Inflammatory macrophage treated with lipopolysaccharide for 1 hour (primary cell): ENCODE data around the gene RNF34.

Source experiments
- DNase-seq, 2 donors: peaks; one replicate each; pipeline ENCODE4 v3.0.0-alpha.2; 2020 to 2022

The RNF34 gene

DNA sequence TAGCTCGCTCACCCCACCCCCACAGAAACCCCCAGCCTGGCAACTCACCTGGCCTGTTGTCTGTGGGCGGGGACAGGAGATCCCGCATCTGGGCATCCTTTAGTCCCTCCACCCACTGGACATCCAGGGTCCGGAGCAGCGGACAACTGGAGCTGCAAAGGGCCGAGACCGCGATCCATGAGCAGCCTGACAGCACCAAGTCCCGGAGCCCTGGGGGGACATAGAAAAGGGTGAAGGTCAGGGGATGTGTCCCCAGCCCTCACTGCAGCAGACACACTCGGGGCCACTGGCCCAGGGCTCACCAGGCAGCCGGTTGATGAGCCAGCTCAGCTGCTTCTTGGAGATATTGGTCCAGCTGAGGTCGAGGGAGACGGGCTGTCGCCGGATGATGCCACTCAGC is 40.9 kb downstream of the RNF34 start:
- DNase-seq, result no peak

DNA sequence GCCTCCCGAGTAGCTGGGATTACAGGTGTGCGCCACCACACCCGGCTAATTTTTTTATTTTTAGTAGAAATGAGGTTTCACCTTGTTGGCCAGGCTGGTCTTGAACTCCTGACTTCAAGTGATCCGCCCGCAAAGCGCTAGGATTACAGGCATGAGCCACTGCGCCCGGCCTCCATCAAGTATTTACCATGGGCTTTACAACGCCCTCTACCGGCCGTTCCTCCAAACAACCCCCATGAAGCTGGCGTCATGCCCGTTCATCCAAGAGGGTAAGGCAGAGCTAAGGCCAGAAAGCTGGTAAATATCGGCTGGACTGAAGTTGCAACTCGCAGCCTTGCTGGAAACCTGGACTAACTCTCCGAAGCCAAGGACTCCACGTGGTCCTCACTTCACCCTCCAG is 41.6 kb downstream of the RNF34 start:
- DNase-seq, result no peak

DNA sequence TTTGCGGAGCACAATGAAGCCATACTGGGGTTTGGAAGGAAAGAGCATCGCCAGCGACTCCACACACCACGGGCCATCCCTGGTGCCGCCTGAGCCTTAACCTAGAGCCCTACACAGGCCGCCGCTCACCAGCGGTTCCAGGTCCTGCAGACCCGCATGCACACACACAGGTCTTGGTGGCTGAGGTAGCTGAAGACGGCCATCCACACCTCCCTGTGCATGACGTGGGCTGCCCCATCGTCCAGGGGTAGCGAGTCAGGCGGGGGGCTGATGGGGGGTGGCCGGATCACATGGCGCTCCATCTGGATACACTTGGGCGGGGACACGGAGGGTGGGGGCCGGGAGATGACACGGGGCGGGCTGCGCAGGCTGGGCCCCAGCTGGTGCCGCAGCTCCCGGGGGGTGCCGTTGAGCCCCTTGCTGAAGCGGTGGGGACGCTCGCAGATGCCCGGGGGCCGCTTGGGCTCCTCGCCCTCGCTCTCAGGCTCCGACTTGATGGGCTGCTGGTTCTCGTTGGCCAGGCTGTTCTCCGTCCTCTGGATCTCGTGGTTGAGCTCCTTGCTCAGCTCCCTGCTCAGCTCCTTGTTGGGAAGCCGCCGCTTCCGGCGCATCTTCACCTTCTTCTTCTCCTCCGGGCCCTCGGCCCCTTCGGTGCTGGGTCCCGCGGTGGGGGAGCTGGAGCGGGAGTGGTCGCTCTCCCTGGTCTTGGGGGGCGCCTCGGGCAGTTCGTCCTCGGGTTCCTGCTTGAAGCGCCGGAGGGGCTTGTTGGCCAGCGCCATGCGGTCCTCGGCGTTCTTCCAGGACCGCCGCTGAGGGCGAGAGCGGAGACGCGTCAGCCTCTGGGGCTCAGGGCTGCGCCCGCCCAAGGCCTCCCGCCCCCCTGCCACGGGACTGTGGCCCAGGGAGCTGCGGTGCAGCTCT is 42.4 kb downstream of the RNF34 start:
- DNase-seq, result no peak

DNA sequence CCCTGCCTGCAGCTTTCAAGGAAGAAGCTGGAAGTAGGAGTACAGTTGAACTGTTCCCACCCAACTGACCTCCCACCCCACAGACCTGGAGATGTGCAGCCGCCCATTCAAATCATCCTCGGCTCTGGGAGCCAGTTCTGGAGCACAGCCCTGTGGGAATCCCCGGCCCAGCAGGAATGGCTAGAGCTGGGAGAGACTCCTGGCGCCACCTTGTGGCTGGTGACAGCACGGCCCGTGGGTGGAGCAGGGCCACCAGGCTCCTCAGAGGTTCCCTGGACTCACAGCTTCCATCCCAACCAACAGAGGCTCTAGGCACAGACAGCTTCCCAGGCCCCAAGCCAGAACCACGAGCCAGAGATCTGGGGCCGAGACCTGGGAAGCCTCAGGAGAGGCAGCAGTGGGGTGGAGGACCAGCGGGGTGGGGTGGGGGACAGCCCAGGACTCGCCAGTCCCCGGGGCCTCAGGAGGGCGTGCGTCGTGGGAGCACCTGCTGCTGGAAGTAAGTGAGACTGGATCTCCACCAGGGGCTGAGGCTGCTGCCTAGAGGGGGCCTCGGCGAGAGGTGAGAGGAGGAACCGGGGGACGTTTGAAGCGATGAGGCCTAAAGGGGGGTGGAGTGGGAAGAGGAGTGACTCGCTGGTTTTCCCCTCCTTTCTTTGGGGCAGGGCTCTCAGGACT is 43.4 kb downstream of the RNF34 start:
- peak; percentile 73 to 92 for DNase-seq

DNA sequence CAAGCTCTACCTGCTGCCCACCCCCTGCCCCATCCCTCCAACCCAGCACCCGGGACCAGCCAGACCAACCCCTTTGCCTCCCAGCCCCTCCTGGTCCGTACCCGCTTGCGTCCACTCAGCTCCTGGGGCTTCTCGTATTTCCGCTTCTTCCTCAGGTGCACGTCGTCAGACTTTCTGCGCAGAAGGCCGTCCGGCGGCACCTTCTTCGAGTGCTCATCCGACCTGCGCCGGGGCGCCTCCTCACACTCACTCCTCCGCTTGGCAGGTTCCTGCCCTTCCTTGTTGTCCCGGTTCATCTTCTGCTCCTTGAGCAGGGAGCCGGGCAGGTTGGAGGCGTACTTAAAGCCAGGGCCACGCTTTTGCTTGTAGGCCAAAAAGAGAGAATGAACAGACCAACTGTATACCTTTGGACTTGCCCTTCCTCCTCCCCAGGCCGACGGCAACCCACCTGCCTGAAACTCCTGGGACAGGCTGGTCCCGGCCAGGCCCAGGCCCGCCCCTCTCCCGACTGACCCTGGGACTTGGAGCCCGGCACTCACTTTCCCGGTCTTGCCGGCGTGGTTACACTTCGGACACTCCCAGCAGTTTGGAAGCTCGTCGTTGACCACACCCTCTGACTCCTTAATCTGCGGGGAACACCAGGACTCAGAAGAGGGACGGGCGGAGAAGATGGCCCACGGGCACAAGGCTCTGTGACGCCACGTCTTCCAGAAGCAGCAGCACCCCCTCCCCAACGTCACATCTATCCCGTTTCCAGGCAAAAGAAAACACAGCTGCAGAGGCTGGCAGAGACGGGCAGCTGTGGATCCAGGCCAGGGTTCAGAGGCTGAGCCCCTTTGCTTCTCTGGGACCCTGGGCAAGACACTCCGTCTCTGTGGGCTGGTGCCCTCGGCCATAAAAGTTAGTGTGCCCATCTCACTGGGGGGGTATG is 44.3 kb downstream of the RNF34 start:
- DNase-seq, result no peak

DNA sequence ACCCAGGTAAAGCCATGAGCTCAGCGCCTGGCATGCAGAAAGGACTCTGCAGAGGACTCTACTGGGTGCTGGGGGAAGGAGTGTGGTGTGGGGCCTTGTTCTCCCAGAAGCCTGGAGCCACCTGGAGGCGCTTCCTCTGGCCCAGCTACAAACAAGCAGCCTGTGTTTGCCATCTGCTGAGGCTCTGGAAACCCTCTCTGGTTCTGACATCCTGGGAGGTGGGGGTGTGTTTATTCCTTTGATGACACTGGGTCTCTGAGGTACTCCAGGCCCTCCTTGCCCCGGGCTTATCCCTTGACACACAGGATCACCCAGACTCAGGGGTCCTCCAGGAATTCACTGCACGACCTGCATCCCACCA is 44.9 kb downstream of the RNF34 start:
- no peak for DNase-seq

DNA sequence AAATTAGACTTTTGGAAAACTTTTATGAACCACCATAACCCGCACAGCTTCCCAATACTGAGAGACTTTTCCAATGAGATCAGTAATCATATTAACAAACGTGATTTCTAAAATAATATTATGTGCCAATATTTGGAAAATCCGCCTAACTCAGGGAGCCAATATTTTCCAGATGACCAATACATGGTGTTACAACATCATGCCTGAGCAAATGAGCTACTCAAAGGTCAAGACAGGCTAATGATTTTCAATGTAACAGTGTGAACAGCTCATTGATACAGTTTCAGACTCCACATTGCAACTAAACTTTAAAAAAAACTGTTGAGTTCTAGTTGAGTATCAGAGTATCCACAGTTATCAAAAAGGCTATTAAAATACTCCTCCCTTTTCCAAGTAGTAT is 46.8 kb downstream of the RNF34 start:
- DNase-seq, result peak; percentile 33 to 35

DNA sequence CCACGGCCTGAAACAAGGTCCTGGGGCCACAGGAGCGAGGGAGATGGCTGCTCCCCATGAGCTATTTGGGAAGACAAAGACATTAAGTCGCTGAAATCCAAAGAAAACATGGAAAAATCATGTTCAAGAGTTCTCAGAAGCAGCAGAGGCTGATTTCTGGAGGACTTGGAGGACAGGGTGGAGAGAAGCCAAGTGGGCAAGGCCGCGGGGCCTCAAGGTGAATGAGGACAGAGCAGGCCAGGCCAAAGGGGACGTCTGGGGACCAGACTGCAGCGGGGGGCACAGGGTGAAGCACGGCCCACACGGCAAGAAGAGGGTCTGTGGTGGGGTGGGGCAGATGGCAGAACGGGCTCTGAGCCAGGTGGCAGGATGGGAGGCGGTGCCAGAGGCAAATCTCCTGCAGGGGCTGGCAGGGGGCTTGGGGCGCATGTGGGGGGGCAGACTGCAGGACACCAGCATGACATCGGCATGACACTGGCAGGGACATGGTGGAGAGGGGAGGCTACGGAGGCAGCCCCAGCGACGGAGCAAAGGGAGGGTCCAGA is 48.9 kb downstream of the RNF34 start:
- no peak for DNase-seq

DNA sequence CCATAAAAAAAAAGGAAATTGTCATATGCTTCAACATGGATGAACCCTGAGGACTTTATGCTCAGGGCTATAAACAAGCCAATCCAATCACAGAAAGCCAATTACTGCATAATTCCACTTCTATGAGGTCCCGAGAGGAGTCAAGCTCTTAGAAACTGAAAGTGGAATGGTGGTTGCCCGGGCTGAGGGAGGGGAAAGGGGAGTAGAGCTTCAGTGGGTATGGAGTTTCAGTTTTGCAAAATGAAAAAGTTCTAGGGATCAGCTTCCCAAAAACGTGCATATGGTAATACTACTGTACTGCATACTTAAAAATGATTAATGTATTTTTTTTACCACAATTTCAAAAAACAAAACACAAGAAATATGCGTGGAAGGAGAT is 52.0 kb downstream of the RNF34 start:
- DNase-seq, result peak; percentile 69 to 70

DNA sequence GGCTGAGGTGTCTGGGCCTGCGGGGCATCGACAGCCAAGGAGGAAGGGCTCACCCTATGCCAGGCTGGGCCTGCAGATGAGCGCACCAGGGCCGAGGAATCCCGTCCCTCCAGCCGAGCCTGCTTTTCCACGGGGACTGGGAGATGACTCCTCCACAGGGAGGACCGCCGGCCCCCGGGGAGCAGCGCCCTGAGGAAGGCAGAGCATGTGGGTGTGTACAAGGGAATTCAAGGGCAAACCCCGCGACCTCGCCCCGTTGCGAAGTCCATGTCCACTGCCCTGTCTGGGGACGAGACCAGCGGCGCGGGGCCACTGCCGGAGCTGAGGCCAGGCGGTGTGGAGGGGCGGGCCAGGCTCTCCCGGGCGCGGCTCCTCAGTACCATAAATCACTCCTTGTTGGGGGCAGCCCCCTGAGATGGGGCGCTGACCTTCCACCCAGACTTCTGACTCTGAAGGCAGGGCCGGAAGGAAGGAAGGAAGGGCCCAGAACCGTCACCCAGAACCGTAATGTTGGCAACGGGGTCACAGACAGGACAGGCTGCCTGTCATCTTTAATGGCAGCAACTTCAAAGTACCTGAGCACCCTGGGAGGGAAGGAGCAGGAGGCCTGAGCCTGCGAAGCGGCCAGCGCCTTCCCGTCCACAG is 52.5 kb downstream of the RNF34 start:
- peak in 1 of 2 donors; percentile 58 for DNase-seq

DNA sequence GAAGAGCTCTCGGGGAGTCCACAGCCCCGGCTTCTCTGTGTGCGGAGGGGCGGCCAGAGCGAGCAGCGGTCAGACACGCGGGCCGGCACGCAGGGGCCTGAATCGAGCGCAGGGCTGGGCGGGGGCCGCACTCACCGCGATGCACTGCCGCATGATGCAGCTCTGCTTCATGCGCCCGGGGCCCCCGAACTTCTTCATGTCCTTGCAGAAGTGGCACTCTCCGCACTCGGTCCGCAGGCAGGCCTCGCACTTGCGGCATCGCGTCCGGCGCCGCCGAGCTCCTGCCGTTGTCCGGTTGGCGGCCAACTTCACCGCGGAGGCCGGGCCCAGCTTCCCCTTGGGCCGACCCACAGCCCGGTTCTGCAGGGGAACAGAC is 53.1 kb downstream of the RNF34 start:
- no peak for DNase-seq

DNA sequence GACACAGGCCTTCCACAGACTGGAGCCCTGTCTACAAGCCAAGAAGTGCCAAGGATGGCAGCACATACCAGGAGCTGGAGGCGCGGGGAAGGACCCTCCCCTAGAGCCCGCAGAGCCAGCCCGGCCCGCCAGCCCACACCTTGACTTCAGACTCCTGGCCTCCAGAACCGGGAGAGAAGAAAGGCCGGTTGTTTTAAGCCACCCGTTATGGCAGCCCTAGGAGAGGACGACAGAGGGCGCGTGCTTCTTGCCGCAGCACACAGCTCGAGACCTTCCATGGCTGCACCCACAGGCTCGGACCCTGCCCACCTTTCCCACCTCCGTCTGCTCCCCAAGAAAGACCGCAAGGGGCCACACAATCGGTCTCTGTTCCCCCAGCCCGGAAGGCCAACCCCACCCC is 53.7 kb downstream of the RNF34 start:
- DNase-seq, result no peak

DNA sequence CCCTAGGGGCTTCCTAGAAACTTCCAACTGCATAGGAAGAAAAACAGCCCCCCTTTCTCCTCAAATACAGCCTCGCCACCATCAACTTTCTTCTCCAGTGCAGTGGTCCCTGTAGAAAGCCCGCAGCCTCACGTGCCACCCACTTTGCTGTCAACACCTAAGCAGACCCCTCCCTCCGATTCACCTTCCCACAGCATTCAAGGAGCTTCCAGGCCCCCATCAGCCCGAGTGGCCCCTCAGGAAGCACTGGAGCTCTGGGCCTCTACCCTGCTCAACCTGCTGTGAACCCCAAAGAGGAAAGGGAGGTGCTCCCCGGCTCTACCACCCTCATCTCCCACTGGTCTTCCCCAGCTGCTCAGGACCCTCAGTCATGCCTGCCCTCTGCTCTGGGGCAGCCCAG is 55.0 kb downstream of the RNF34 start:
- DNase-seq, result no peak

DNA sequence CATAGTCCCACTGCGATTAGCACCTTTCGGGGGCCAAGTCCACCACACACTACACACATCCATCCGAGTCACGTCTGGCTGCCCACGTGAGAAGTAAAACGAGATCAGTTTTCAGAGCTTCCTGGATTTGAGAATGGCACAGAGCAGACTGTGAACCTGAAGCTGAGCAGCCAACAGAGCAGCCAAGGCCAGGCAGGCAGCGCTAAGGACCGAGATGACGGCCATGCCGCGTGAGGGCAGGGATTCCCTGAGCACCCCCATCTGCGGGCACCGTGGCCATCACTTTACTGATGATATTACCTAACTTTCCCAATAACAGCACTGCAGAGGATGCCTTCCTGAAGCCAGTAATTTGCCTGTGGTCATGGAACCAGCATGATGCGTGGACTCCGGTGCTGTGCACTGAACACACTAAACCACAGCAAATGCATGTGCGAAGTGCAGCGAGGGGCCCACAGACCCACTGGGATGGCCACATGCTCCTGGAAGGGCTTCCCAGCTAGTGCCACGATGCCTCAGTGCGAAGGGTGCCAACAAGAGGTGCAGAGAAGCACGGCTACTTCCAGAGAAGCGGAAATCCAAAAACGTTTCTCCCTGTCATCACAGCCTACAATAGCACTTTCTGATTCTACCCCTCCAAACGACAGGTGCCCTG is 56.0 kb downstream of the RNF34 start:
- DNase-seq, result no peak

DNA sequence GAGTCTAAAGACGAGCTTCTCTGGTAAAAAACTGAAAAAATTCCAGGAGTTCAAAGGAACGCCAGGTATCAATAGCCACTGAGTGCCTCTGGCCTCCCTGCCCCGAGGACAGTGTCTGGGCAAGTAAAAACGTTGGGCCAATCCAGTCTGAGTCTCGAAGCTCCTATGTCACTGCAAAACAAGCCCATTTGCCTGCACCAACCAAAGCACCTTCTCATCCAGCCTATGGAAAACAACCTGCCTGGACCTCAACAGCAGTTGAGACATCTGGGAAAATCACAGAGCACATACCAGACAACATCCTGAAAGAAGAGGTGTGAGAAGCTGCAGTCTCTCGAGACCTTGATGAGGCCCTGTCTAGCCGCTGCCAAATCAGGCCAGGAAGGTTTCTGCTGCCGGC is 56.6 kb downstream of the RNF34 start:
- DNase-seq, result no peak

DNA sequence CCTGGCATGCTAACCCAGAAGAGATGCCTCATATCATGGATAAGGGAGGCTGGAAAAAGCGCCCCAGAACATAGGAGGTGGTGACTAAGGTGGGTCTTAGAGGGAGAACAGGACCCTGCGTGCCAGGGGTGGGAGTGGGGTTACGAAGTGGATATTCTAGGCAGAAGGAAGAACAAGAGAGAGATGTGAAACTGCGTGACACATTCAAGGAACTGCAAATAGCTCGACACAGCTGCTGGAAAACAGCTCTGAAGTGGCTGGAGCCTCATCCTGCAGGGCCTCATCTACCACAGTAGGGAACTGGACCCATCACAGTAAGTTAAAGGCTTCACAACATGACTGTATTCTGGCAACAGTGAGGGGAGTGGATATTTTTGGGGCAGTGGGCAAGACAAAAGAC is 61.1 kb downstream of the RNF34 start:
- peak in 1 of 2 donors; percentile 46 for DNase-seq

DNA sequence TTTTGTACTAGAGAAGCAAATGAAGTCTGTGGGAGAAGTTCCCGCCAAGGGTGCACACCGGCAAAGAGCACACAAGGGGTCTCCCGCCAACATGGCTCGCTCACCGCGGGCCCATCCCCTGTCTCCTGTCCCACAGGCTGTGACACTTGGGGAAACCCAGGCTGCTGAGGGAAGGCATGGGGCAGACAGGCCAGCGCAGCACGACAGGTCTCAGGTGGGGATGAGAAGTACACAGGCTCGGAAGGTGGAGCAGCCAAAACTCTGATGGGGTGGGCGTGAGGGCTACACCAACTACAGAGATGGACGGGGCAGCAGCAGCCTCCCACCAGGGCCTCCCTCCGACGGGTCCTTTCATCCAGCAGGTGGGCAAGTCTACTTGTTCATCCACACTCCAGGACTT is 64.4 kb downstream of the RNF34 start:
- DNase-seq, result no peak

DNA sequence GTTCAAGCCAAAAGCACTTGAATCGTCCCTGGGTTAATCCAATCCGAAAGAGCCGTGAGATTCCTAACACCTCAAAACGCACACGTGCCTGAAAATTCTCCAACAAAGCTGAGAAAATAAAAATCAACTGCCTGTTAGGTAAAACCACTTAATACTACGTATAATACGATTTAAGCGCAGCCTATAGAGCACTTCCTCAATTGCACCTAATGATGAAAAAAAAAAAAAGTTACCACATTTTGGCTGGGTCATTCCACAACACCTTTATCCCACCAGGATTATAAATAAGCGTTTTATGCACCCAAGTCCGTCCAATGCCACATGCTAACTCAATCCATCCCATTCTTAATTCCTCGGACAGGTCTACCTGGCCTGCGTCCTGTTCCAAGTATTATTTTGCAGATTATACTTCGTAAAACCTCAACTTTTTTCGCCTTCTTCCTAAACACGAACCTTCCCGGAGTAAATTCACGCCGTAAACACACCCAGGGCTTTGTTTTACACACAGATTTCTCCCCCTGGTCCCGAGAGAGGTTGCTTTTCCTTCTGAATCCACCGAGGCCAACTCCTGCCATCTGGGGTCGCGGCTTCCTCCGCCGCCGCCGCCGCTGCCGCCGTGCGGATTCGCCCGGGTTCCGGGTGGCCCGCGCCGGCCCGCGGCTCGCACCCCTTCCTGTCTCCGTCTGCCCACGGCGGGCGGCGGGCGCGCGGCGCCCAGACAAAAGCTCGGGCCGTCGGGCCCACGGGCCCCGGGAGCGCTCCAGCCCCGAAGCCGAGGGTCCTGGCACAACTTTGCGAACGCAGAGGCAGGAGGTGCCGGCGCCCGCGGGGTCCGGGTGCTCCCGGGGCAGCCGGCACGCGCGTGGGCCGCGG is 66.2 kb downstream of the RNF34 start:
- peak in 1 of 2 donors; percentile 42 for DNase-seq

DNA sequence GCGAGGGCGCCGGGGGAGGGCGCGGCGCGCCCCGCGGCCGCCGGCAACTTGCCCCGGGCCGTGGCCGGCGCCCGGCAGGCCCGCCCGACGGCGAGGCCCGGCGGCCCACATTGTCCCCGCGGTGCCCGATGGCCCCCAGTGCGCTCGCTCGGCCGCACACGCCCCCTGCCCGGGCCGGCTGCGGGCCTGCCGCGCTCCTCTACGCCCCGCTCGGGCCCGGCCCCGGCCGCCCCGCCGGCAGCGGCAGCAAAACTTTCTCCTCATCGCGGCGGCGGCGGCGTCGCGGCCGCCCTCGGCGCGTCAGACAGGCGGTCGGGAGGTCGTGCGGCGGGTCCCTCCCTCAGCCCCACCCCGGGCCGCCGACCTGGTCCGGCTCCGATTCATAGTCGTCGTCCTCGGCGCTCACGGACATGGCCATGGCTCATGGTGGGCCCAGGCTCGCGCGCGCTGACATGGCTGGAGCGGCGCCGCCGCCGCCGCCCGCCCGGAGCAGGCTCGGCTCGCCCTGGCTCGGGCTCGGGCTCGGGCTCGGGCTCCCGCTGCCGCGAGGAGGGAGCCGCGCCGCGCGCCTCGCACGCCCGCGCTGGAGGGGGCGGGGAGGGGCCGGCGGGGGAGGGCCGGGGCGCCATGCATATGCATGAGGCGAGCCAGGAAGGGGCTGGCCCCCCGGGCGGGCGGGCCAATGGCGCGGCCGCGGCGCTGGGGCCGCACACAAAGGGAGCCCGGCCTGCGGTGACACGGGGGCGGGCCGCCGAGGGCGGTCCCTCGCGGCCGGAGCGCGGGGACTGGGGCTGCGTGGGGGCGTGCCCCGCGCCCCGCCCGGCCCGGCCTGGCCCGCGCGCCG is 67.1 kb downstream of the RNF34 start:
- DNase-seq, result peak; percentile 82 to 84
